Measurements from ENCODE around the gene RARB. TPM values are rescaled to one million over a fixed set of nuclear protein-coding genes. Genes with fewer than 3 reads are reported as not detected.

Gene RARB
- total and polyA plus RNA-seq, 10 donors = 1.5 to 13.0 (median 7.5) TPM

DNA sequence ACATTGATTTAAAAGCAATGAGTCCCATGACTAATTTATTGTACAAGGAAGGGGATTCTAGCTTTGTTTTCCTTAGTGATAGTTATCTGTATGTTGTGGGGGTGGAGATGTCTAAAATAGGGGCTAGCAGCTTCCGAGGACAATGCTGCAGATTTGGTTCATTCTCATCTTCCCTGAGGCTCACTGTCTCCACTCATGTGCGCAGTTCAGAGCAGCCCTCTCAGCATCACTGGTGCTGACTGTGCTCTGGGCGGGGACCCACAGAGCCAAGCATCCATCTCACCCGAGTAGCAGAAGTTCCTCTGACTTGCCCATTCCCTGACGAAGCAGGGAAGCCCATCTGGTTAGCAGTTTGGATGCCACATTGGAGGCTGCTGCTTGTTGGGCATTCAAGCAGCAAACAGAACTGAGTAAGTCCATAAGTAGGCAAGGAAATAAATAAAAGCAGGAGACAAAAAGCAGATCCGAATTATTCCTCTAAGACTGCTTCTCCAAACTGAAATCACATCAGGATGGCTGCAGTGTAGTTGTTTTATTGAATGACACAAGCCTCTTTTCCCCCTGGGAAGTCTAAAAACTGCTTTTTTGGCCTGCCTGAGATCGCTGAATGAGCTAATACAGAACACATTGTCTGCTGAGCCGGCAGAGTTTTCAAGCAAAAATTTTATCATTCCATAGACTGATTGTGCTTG is 27.5 kb downstream of the RARB start:
- TF ChIP-seq POLR2A (IDR thresholded peaks at IDR 0.05) (no peak), POLR2AphosphoS5 (IDR thresholded peaks at IDR 0.05) (no peak)
- TF ChIP-seq, protein P1, sequence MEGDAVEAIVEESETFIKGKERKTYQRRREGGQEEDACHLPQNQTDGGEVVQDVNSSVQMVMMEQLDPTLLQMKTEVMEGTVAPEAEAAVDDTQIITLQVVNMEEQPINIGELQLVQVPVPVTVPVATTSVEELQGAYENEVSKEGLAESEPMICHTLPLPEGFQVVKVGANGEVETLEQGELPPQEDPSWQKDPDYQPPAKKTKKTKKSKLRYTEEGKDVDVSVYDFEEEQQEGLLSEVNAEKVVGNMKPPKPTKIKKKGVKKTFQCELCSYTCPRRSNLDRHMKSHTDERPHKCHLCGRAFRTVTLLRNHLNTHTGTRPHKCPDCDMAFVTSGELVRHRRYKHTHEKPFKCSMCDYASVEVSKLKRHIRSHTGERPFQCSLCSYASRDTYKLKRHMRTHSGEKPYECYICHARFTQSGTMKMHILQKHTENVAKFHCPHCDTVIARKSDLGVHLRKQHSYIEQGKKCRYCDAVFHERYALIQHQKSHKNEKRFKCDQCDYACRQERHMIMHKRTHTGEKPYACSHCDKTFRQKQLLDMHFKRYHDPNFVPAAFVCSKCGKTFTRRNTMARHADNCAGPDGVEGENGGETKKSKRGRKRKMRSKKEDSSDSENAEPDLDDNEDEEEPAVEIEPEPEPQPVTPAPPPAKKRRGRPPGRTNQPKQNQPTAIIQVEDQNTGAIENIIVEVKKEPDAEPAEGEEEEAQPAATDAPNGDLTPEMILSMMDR (IDR thresholded peaks at IDR 0.05 in 8 of 11, conservative IDR thresholded peaks at IDR 0.05 in 3 of 11) = no peak

DNA sequence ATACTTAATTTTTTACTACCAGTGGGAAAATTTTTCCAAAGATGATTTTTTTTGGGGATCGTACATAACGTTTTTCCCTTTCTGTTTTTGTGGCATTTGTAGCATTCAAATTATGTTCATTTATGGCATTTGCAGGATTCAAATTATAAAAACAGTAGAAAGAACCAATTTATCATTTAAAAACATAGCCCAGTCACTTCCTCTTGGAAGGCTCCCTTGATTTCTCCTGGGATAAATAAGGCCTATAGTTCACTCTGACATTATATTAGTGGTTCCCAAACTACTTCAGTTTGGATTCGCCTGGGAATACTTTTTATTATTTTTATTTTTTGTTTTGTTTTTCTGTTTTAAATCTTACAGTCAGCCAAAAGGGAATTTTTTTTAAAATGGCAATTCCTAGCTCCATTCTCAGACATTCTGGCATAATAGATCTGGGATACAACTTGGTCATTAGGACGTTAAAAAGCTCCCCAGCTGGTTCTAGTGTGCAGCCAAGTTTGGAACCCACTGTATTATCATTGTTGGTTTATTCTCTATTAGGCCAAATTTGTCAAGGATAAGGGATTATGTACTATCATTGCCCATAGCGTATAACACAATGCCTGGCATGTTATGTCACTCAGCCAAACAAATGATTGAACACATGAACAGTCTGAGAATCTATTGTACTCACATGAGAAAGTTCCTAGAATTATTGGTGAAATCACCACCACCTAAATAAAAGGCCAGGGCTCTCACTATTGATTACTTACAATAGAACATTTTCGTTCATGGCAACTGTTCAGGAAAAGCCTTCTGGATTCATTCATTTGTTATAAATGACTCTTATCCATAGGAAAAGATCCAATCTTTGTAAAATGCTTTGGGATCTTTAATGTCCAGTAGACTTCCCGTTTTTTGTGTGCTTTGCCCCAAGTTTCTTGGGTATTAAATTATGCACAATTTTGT is 28.9 kb downstream of the RARB start:
- intact Hi-C loops (cut with DNase I; ENCODE audit: low total_unique reads) = no loop called here
- no peak overlapping the region for H3K27ac ChIP-seq
- H3K9me3 ChIP-seq = no peaks in the 10 kb centered on the region

More for the DNA sequence above, 27.5 kb downstream of the RARB start:
- DNase-seq = no peak
- H3K9me3 ChIP-seq = no peaks in the 10 kb centered on the region
- WGBS, 5 donors = 70 to 81% (median 77%) methylated on average over 8 of the region's 8 CpGs
- peaks cover 0 to 12% (median 4%) of the 10 kb centered on the region in 6 donors for H3K4me1 ChIP-seq
- H3K4me3 ChIP-seq = no peak overlapping the region
- no peaks in the 10 kb centered on the region for H3K36me3 ChIP-seq
- H3K27ac ChIP-seq = peak overlapping the region in 4 of 8 donors; percentile 4 to 42 (median 15)
- H3K27me3 ChIP-seq (replicated peaks in 1 of 7) = no peaks in the 10 kb centered on the region
- intact Hi-C loops (cut with DNase I; ENCODE audit: low total_unique reads) = no loop called here

GRCh38 chr3:25457671-25458419 is 29.8 kb downstream of the RARB start:
- no peak overlapping the region for H3K4me3 ChIP-seq
- H3K27me3 ChIP-seq (replicated peaks in 1 of 7) = no peaks in the 10 kb centered on the region
- peaks cover 0 to 24% (median 9%) of the 10 kb centered on the region in 6 donors for H3K4me1 ChIP-seq
- H3K9me3 ChIP-seq = no peaks in the 10 kb centered on the region
- peak overlapping the region in 1 of 8 donors; percentile 10 for H3K27ac ChIP-seq
- intact Hi-C loops (cut with DNase I; ENCODE audit: low total_unique reads) = no loop called here
- WGBS, 5 donors = 75 to 91% (median 89%) methylated on average over 7 of the region's 7 CpGs
- no peaks in the 10 kb centered on the region for H3K36me3 ChIP-seq
- no peak for TF ChIP-seq POLR2A (IDR thresholded peaks at IDR 0.05)
- no peak for TF ChIP-seq POLR2AphosphoS5 (IDR thresholded peaks at IDR 0.05)
- TF ChIP-seq, protein P1 (IDR thresholded peaks at IDR 0.05 in 8 of 11, conservative IDR thresholded peaks at IDR 0.05 in 3 of 11) = no peak
- no peak for DNase-seq

More for the DNA sequence above, 28.9 kb downstream of the RARB start:
- TF ChIP-seq POLR2A (IDR thresholded peaks at IDR 0.05) (no peak), POLR2AphosphoS5 (IDR thresholded peaks at IDR 0.05) (no peak)
- TF ChIP-seq, protein P1 (IDR thresholded peaks at IDR 0.05 in 8 of 11, conservative IDR thresholded peaks at IDR 0.05 in 3 of 11) = no peak
- no peak for DNase-seq
- Histone ChIP-seq H3K4me3 (no peak overlapping the region), H3K4me1 (peaks cover 0 to 24% (median 9%) of the 10 kb centered on the region in 6 donors), H3K36me3 (no peaks in the 10 kb centered on the region), H3K27me3 (replicated peaks in 1 of 7) (no peaks in the 10 kb centered on the region)
- WGBS, 5 donors = 71 to 87% (median 83%) methylated on average over 7 of the region's 7 CpGs
